Progenitor cell of endocrine pancreas (in vitro differentiated cells): ENCODE data around the gene RFX3. TPM values are rescaled to one million over a fixed set of nuclear protein-coding genes. Genes with fewer than 3 reads are reported as not detected.

ENCODE experiments used
- DNase-seq: peaks from one replicate; pipeline ENCODE4 v3.0.0; 2021; ENCODE audit warnings: low spot score; ENCODE audit not compliant: unreplicated experiment
- H3K27ac Mint-ChIP-seq: 2 replicates; pipeline ENCODE4 v1.8.0; 2021; ENCODE audit warnings: mild to moderate bottlenecking, moderate library complexity, mixed read lengths
- H3K27me3 Mint-ChIP-seq: 2 replicates; pipeline ENCODE4 v1.8.0; 2021; ENCODE audit warnings: mixed read lengths
- H3K36me3 Mint-ChIP-seq: 2 replicates; pipeline ENCODE4 v1.8.0; 2022; ENCODE audit warnings: mixed read lengths; ENCODE audit not compliant: insufficient read depth
- H3K4me1 Mint-ChIP-seq: 2 replicates; pipeline ENCODE4 v1.8.0; 2021; ENCODE audit warnings: low read depth, mixed read lengths
- H3K4me3 Mint-ChIP-seq: 2 replicates; pipeline ENCODE4 v1.8.0; 2021; ENCODE audit warnings: low read depth, mild to moderate bottlenecking, moderate library complexity, mixed read lengths
- H3K9me3 Mint-ChIP-seq: 2 replicates; pipeline ENCODE4 v1.8.0; 2021; ENCODE audit warnings: low read depth, mixed read lengths
- total RNA-seq: library from RNA; stranded (reverse); gene quantifications from 2 replicates; pipeline ENCODE4 v1.2.1, GENCODE V29; 2021
- TF ChIP-seq, protein P1 (sequence below): fragments of 200-600 bp; sonication (generic); IDR thresholded peaks from one replicate; pipeline ENCODE4 v1.5.0; 2021; ENCODE audit warnings: antibody characterized with exemption, mild to moderate bottlenecking; ENCODE audit not compliant: unreplicated experiment

Gene RFX3
- total RNA-seq, 1 donor from 2014 or later, result 53.9 TPM

- no peak for DNase-seq
- H3K27ac Mint-ChIP-seq, result peak overlapping the region; percentile 67
- no peak overlapping the region for H3K4me3 Mint-ChIP-seq
These were observed 158.6 kb downstream of the RFX3 start for GRCh38 chr9:3367185-3367584.

GRCh38 chr9:3361689-3362392 is 164.0 kb downstream of the RFX3 start:
- TF ChIP-seq, protein P1, sequence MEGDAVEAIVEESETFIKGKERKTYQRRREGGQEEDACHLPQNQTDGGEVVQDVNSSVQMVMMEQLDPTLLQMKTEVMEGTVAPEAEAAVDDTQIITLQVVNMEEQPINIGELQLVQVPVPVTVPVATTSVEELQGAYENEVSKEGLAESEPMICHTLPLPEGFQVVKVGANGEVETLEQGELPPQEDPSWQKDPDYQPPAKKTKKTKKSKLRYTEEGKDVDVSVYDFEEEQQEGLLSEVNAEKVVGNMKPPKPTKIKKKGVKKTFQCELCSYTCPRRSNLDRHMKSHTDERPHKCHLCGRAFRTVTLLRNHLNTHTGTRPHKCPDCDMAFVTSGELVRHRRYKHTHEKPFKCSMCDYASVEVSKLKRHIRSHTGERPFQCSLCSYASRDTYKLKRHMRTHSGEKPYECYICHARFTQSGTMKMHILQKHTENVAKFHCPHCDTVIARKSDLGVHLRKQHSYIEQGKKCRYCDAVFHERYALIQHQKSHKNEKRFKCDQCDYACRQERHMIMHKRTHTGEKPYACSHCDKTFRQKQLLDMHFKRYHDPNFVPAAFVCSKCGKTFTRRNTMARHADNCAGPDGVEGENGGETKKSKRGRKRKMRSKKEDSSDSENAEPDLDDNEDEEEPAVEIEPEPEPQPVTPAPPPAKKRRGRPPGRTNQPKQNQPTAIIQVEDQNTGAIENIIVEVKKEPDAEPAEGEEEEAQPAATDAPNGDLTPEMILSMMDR, result no peak
- Mint-ChIP-seq H3K27me3 (no peaks in the 10 kb centered on the region), H3K36me3 (no peaks in the 10 kb centered on the region), H3K9me3 (no peaks in the 10 kb centered on the region), H3K4me3 (no peak overlapping the region), H3K27ac (no peak overlapping the region), H3K4me1 (no peaks in the 10 kb centered on the region)
- no peak for DNase-seq

More at GRCh38 chr9:3367185-3367584, 158.6 kb downstream of the RFX3 start:
- H3K27me3 Mint-ChIP-seq, result no peaks in the 10 kb centered on the region
- H3K36me3 Mint-ChIP-seq, result no peaks in the 10 kb centered on the region
- H3K9me3 Mint-ChIP-seq, result no peaks in the 10 kb centered on the region
- H3K4me1 Mint-ChIP-seq, result peaks cover 1% of the 10 kb centered on the region
- TF ChIP-seq, protein P1, result no peak

GRCh38 chr9:3361116-3361515 is 164.7 kb downstream of the RFX3 start:
- Mint-ChIP-seq H3K27ac (no peak overlapping the region), H3K36me3 (no peaks in the 10 kb centered on the region), H3K9me3 (no peaks in the 10 kb centered on the region), H3K27me3 (no peaks in the 10 kb centered on the region), H3K4me1 (no peaks in the 10 kb centered on the region), H3K4me3 (no peak overlapping the region)
- TF ChIP-seq, protein P1, result no peak
- DNase-seq, result no peak

GRCh38 chr9:3360245-3360644 is 165.6 kb downstream of the RFX3 start:
- no peak for DNase-seq
- Mint-ChIP-seq H3K4me1 (no peaks in the 10 kb centered on the region), H3K27me3 (no peaks in the 10 kb centered on the region), H3K27ac (no peak overlapping the region), H3K4me3 (no peak overlapping the region), H3K36me3 (no peaks in the 10 kb centered on the region), H3K9me3 (no peaks in the 10 kb centered on the region)
- TF ChIP-seq, protein P1, result no peak

- no peaks in the 10 kb centered on the region for H3K36me3 Mint-ChIP-seq
These were observed 166.0 kb downstream of the RFX3 start for GRCh38 chr9:3359778-3360177.

More at GRCh38 chr9:3359778-3360177, 166.0 kb downstream of the RFX3 start:
- Mint-ChIP-seq H3K4me3 (no peak overlapping the region), H3K9me3 (no peaks in the 10 kb centered on the region), H3K4me1 (no peaks in the 10 kb centered on the region), H3K27ac (no peak overlapping the region), H3K27me3 (no peaks in the 10 kb centered on the region)
- TF ChIP-seq, protein P1, result no peak
- DNase-seq, result no peak
